Neural progenitor cell (in vitro differentiated cells): ENCODE measurements around the gene VWA8. TPM values are rescaled to one million over a fixed set of nuclear protein-coding genes. Genes with fewer than 3 reads are reported as not detected.
"Not testable (repeated sequence)": the region's sequence is repeated elsewhere in the genome, so short reads cannot be mapped to it uniquely, and the experiment has no call there.

ENCODE experiments used
- DNase-seq: peaks from one replicate; pipeline ENCODE4 v3.0.0-alpha.2; 2016; ENCODE audit warnings: low spot score
- H2AFZ ChIP-seq: fragments of 200-600 bp; sonication (generic); replicated peaks from 2 replicates; pipeline ENCODE4 v1.6.1; 2016; ENCODE audit warnings: antibody characterized with exemption
- H3F3A ChIP-seq: fragments of 200-600 bp; sonication (generic); 2 replicates; pipeline ENCODE4 v1.6.1; 2016; ENCODE audit warnings: antibody characterized with exemption, low read depth
- H3K27ac ChIP-seq: fragments of 200-600 bp; sonication (generic); 2 replicates; pipeline ENCODE4 v1.5.1; 2016; ENCODE audit warnings: mild to moderate bottlenecking
- H3K27me3 ChIP-seq: fragments of 200-600 bp; sonication (generic); 2 replicates; pipeline ENCODE4 v1.6.1; 2016; ENCODE audit warnings: mild to moderate bottlenecking, moderate library complexity
- H3K36me3 ChIP-seq: fragments of 200-600 bp; sonication (generic); 2 replicates; pipeline ENCODE4 v1.5.1; 2016
- H3K4me1 ChIP-seq: fragments of 200-600 bp; sonication (generic); 2 replicates; pipeline ENCODE4 v1.6.1; 2016; ENCODE audit warnings: mixed run types
- H3K4me2 ChIP-seq: fragments of 200-600 bp; sonication (generic); 2 replicates; pipeline ENCODE4 v1.6.1; 2016
- H3K4me3 ChIP-seq: fragments of 200-600 bp; sonication (generic); 2 replicates; pipeline ENCODE4 v1.5.1; 2016
- H3K79me2 ChIP-seq: fragments of 200-600 bp; sonication (generic); 2 replicates; pipeline ENCODE4 v1.6.1; 2016; ENCODE audit warnings: low read depth
- H3K9ac ChIP-seq: fragments of 200-600 bp; sonication (generic); 2 replicates; pipeline ENCODE4 v1.6.1; 2016
- H3K9me3 ChIP-seq: fragments of 200-600 bp; sonication (generic); 2 replicates; pipeline ENCODE4 v1.5.1; 2016; ENCODE audit warnings: low read depth
- H4K20me1 ChIP-seq: fragments of 200-600 bp; sonication (generic); 2 replicates; pipeline ENCODE4 v1.6.1; 2016; ENCODE audit warnings: low read depth
- H3K27ac Mint-ChIP-seq: 3 replicates; pipeline ENCODE4 v1.8.0; 2021; ENCODE audit warnings: mixed read lengths
- H3K27me3 Mint-ChIP-seq: 2 replicates; pipeline ENCODE4 v1.8.0; 2022; ENCODE audit warnings: low read depth, mild to moderate bottlenecking, inconsistent platforms, moderate library complexity, mixed read lengths; ENCODE audit not compliant: insufficient read depth
- H3K36me3 Mint-ChIP-seq: 3 replicates; pipeline ENCODE4 v1.8.0; 2021; ENCODE audit warnings: mixed read lengths
- H3K4me1 Mint-ChIP-seq: 3 replicates; pipeline ENCODE4 v1.8.0; 2021; ENCODE audit warnings: mixed read lengths
- H3K4me3 Mint-ChIP-seq: 3 replicates; pipeline ENCODE4 v1.8.0; 2021; ENCODE audit warnings: mild to moderate bottlenecking, moderate library complexity, mixed read lengths
- H3K9me3 Mint-ChIP-seq: 3 replicates; pipeline ENCODE4 v1.8.0; 2020; ENCODE audit warnings: mixed read lengths
- EZH2 ChIP-seq: fragments of 200-600 bp; sonication (generic); IDR thresholded peaks from 2 replicates; pipeline ENCODE4 v1.6.1; 2017; ENCODE audit warnings: antibody characterized with exemption, mild to moderate bottlenecking, moderate library complexity
- EZH2phosphoT487 ChIP-seq: fragments of 200-600 bp; sonication (generic); IDR thresholded peaks from 2 replicates; pipeline ENCODE4 v1.6.1; 2017; ENCODE audit warnings: antibody characterized with exemption
- total RNA-seq: library from RNA; depleted of rRNA; stranded (reverse); fragments of >200 nt; gene quantifications from 2 replicates; pipeline ENCODE4 v1.2.3, GENCODE V29; 2015; ENCODE audit warnings: low replicate concordance
- TF ChIP-seq, protein P1 (sequence below): fragments of 200-600 bp; sonication (generic); IDR thresholded peaks from 2 replicates; pipeline ENCODE4 v1.5.1; 2017; ENCODE audit warnings: antibody characterized with exemption, mild to moderate bottlenecking

Gene VWA8
- total RNA-seq, 1 donor from 2014 or later, result 12.6 TPM

DNA sequence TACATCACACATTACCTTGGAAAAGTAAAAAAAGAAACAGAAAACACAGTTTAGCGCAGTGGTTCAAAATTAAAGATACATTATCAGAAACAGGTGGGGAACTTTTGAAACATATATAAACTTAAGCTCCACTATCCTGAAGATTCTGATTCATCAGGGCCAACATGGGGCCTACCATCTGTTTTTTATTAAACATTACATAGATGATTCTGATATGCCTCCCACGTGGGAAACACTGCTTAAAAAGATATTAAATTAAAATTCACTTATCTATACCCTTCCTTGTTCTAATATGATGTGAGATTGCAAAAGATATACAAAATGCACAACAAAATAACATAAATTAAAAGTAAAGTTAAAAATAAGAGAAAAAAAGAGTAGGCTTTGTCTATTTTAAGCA lies 125.0 kb downstream of the VWA8 start:
- Mint-ChIP-seq H3K36me3 (peaks cover 8% of the 10 kb centered on the region), H3K9me3 (no peaks in the 10 kb centered on the region), H3K27me3 (no peaks in the 10 kb centered on the region), H3K4me1 (no peaks in the 10 kb centered on the region), H3K27ac (no peak overlapping the region), H3K4me3 (no peak overlapping the region)
- Histone ChIP-seq H3K9ac (no peak overlapping the region), H3F3A (no peaks in the 10 kb centered on the region), H3K4me3 (no peak overlapping the region), H2AFZ (no peak overlapping the region), H3K27me3 (no peaks in the 10 kb centered on the region), H4K20me1 (no peaks in the 10 kb centered on the region), H3K4me2 (no peak overlapping the region), H3K9me3 (no peaks in the 10 kb centered on the region), H3K27ac (no peak overlapping the region), H3K4me1 (no peaks in the 10 kb centered on the region), H3K36me3 (no peaks in the 10 kb centered on the region), H3K79me2 (no peaks in the 10 kb centered on the region)
- no peak for DNase-seq
- TF ChIP-seq EZH2phosphoT487, result no peak
- TF ChIP-seq, protein P1, sequence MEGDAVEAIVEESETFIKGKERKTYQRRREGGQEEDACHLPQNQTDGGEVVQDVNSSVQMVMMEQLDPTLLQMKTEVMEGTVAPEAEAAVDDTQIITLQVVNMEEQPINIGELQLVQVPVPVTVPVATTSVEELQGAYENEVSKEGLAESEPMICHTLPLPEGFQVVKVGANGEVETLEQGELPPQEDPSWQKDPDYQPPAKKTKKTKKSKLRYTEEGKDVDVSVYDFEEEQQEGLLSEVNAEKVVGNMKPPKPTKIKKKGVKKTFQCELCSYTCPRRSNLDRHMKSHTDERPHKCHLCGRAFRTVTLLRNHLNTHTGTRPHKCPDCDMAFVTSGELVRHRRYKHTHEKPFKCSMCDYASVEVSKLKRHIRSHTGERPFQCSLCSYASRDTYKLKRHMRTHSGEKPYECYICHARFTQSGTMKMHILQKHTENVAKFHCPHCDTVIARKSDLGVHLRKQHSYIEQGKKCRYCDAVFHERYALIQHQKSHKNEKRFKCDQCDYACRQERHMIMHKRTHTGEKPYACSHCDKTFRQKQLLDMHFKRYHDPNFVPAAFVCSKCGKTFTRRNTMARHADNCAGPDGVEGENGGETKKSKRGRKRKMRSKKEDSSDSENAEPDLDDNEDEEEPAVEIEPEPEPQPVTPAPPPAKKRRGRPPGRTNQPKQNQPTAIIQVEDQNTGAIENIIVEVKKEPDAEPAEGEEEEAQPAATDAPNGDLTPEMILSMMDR, result no peak
- no peak for TF ChIP-seq EZH2

DNA sequence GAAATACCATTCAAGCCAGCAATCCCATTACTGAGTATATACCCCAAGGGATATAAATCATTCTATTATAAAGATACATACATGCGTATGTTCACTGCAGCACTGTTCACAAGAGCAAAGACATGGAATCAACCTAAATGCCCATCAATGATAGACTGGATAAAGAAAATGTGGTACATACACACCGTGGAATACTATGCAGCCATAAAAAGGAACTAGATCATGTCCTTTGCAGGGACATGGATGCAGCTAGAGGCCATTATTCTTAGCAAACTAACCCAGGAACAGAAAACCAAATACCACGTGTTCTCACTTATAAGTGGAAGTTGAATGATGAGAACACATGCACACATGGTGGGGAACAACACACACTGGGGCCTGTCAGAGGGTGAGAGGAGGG lies 126.2 kb downstream of the VWA8 start:
- H3K27ac ChIP-seq, DNase-seq, H3K4me3 Mint-ChIP-seq, H3K36me3 Mint-ChIP-seq, H3K79me2 ChIP-seq, H3K4me3 ChIP-seq, H3K9me3 ChIP-seq, H3K27me3 Mint-ChIP-seq, H4K20me1 ChIP-seq, H3K4me2 ChIP-seq, H3K27me3 ChIP-seq, H3K27ac Mint-ChIP-seq, H3K4me1 ChIP-seq, H3K4me1 Mint-ChIP-seq, H3K9ac ChIP-seq, H3F3A ChIP-seq, H3K9me3 Mint-ChIP-seq, H2AFZ ChIP-seq, H3K36me3 ChIP-seq: not testable (repeated sequence)

DNA sequence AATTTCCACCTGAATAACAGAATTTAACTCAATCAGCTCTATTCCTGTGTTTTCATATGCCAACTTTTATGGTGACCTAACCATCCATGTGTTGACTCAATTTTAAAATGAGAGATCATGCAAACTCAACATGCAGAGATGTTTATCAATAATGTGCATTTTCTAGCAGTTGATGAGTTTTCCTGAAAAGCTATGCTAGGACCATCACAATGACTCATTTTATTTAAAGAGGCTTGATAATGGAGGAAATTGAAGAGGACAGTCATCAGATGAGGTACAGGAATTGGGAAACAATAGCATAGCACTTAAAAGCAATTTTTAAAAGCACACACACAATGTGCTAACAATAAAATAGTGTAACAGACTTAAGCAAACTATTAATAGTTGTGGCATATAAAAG lies 127.1 kb downstream of the VWA8 start:
- H3K4me3 ChIP-seq, result no peak overlapping the region
- H4K20me1 ChIP-seq, result no peaks in the 10 kb centered on the region
- Mint-ChIP-seq H3K27me3 (no peaks in the 10 kb centered on the region), H3K27ac (no peak overlapping the region), H3K4me3 (no peak overlapping the region), H3K9me3 (no peaks in the 10 kb centered on the region), H3K4me1 (no peaks in the 10 kb centered on the region), H3K36me3 (peaks cover under 1% of the 10 kb centered on the region)
- no peak overlapping the region for H3K27ac ChIP-seq
- H3F3A ChIP-seq, result no peaks in the 10 kb centered on the region
- DNase-seq, result no peak
- H3K36me3 ChIP-seq, result no peaks in the 10 kb centered on the region
- no peak overlapping the region for H3K9ac ChIP-seq
- no peaks in the 10 kb centered on the region for H3K79me2 ChIP-seq
- no peaks in the 10 kb centered on the region for H3K27me3 ChIP-seq
- H3K9me3 ChIP-seq, result no peaks in the 10 kb centered on the region
- no peaks in the 10 kb centered on the region for H3K4me1 ChIP-seq
- no peak overlapping the region for H3K4me2 ChIP-seq
- no peak for TF ChIP-seq EZH2
- no peak for TF ChIP-seq EZH2phosphoT487
- TF ChIP-seq, protein P1, result no peak
- no peak overlapping the region for H2AFZ ChIP-seq

DNA sequence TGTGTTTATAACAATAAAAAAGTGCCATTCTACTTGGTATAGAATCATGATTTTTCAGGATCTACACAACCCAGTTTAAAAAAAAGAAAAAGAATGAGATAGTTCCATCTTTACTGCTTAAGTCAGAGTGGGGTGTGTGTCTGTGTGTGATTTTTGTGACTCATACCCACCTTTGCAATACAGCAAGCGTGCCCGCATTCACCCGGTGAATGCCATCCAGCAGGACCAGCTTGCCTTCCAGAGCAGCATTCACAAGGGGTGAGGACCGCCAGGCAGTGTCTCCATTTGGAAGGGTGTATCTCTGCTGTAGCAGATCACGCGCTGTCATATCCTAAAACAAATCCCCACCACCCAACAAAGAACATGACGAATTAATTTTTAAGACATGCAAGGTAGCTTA lies 127.7 kb downstream of the VWA8 start:
- no peak overlapping the region for H3K4me3 Mint-ChIP-seq
- TF ChIP-seq, protein P1, result no peak
- TF ChIP-seq EZH2 (no peak), EZH2phosphoT487 (no peak)
- H3K27me3 Mint-ChIP-seq, result no peaks in the 10 kb centered on the region
- H3K36me3 Mint-ChIP-seq, result no peaks in the 10 kb centered on the region
- H3K4me1 Mint-ChIP-seq, result no peaks in the 10 kb centered on the region
- Histone ChIP-seq H3K4me3 (no peak overlapping the region), H3K9ac (no peak overlapping the region), H3K27me3 (no peaks in the 10 kb centered on the region), H3K79me2 (no peaks in the 10 kb centered on the region), H3K4me1 (no peaks in the 10 kb centered on the region), H2AFZ (no peak overlapping the region), H3K36me3 (no peaks in the 10 kb centered on the region), H3K27ac (no peak overlapping the region), H3K4me2 (no peak overlapping the region), H3F3A (no peaks in the 10 kb centered on the region), H3K9me3 (no peaks in the 10 kb centered on the region), H4K20me1 (no peaks in the 10 kb centered on the region)
- no peaks in the 10 kb centered on the region for H3K9me3 Mint-ChIP-seq
- H3K27ac Mint-ChIP-seq, result no peak overlapping the region
- no peak for DNase-seq
